Kasumi-1 (cell line): Measurements from ENCODE around the gene C22orf39.

ENCODE experiments used
- DNase-seq, 2 experiments: peaks; one replicate each; lab custom pipeline; 2025; lab: John Stamatoyannopoulos, UW

C22orf39 gene

GRCh38 chr22:19430890-19431541 lies 16.5 kb downstream of the C22orf39 start:
- DNase-seq, result no peak

- DNase-seq, result peak; percentile 55 to 71
Measured at GRCh38 chr22:19429950-19430889, 17.3 kb downstream of the C22orf39 start.

GRCh38 chr22:19424186-19424500 lies 23.4 kb downstream of the C22orf39 start:
- DNase-seq, result no peak

- DNase-seq, result no peak
Measured at GRCh38 chr22:19422440-19423301, 24.8 kb downstream of the C22orf39 start.

- DNase-seq, result no peak
Measured at GRCh38 chr22:19420321-19420720, 27.2 kb downstream of the C22orf39 start.

- DNase-seq, result peak; percentile 14 to 16
Measured at GRCh38 chr22:19419464-19420178, 27.9 kb downstream of the C22orf39 start.

- DNase-seq, result peak; percentile 6 to 48
Measured at GRCh38 chr22:19419086-19419463, 28.4 kb downstream of the C22orf39 start.

- no peak for DNase-seq
Measured at GRCh38 chr22:19412923-19413322, 34.6 kb downstream of the C22orf39 start.

GRCh38 chr22:19412478-19412877 lies 35.0 kb downstream of the C22orf39 start:
- DNase-seq, result no peak

- no peak for DNase-seq
Measured at GRCh38 chr22:19411690-19412045, 35.8 kb downstream of the C22orf39 start.

GRCh38 chr22:19410941-19411689 lies 36.4 kb downstream of the C22orf39 start:
- DNase-seq, result no peak

GRCh38 chr22:19407649-19408606 lies 39.6 kb downstream of the C22orf39 start:
- no peak for DNase-seq

GRCh38 chr22:19406846-19407245 lies 40.7 kb downstream of the C22orf39 start:
- DNase-seq, result no peak

GRCh38 chr22:19406281-19406811 lies 41.2 kb downstream of the C22orf39 start:
- no peak for DNase-seq

GRCh38 chr22:19405652-19406051 lies 41.9 kb downstream of the C22orf39 start:
- no peak for DNase-seq

GRCh38 chr22:19405133-19405532 lies 42.4 kb downstream of the C22orf39 start:
- no peak for DNase-seq

- DNase-seq, result no peak
Measured at GRCh38 chr22:19404676-19405075, 42.8 kb downstream of the C22orf39 start.

- no peak for DNase-seq
Measured at GRCh38 chr22:19402642-19403191, 44.8 kb downstream of the C22orf39 start.

- no peak for DNase-seq
Measured at GRCh38 chr22:19401483-19401882, 46.0 kb downstream of the C22orf39 start.
